DOHH2 (cell line): Measurements from ENCODE around the gene N4BP3.

Source experiments
- H3F3A ChIP-seq: fragments of 200-600 bp; sonication (generic), shearing (Covaris generic); 2 replicates; pipeline ENCODE4 v1.6.0; 2016; ENCODE audit warnings: antibody characterized with exemption, mild to moderate bottlenecking; ENCODE audit not compliant: control insufficient read depth, insufficient read depth
- H3K27ac ChIP-seq: fragments of 200-600 bp; sonication (generic); 2 replicates; pipeline ENCODE4 v1.5.1; 2014; ENCODE audit warnings: low read depth, mild to moderate bottlenecking, low read length, moderate library complexity
- H3K27me3 ChIP-seq: fragments of 200-600 bp; sonication (generic); 2 replicates; pipeline ENCODE4 v1.6.1; 2014; ENCODE audit warnings: mild to moderate bottlenecking, low read length, mixed read lengths; ENCODE audit not compliant: control insufficient read depth
- H3K36me3 ChIP-seq: fragments of 200-600 bp; sonication (generic); 2 replicates; pipeline ENCODE4 v1.6.1; 2014; ENCODE audit warnings: mild to moderate bottlenecking, low read length, moderate library complexity, mixed read lengths; ENCODE audit not compliant: control insufficient read depth
- H3K4me1 ChIP-seq: fragments of 200-600 bp; sonication (generic); 2 replicates; pipeline ENCODE4 v1.6.1; 2014; ENCODE audit warnings: mild to moderate bottlenecking, low read length, mixed read lengths; ENCODE audit not compliant: control insufficient read depth
- H3K4me2 ChIP-seq: fragments of 200-600 bp; sonication (generic); 2 replicates; pipeline ENCODE4 v1.6.0; 2014; ENCODE audit warnings: mild to moderate bottlenecking, low read length, moderate library complexity
- H3K4me3 ChIP-seq: fragments of 200-600 bp; sonication (generic); 2 replicates; pipeline ENCODE4 v1.5.1; 2014; ENCODE audit warnings: mild to moderate bottlenecking, low read length, mixed read lengths
- H3K79me2 ChIP-seq: fragments of 200-600 bp; sonication (generic); 2 replicates; pipeline ENCODE4 v1.6.1; 2014; ENCODE audit warnings: mild to moderate bottlenecking, low read length, mixed read lengths; ENCODE audit not compliant: control insufficient read depth
- H3K9me2 ChIP-seq: fragments of 200-600 bp; sonication (generic); replicated peaks from 2 replicates; pipeline ENCODE4 v1.6.1; 2014; ENCODE audit warnings: mild to moderate bottlenecking, low read length, mixed read lengths; ENCODE audit not compliant: control insufficient read depth
- H3K9me3 ChIP-seq: fragments of 200-600 bp; sonication (generic); 2 replicates; pipeline ENCODE4 v1.6.1; 2014; ENCODE audit warnings: antibody characterized with exemption, low read length, mixed read lengths; ENCODE audit not compliant: control insufficient read depth, insufficient read depth
- H4K20me1 ChIP-seq: fragments of 200-600 bp; sonication (generic); 2 replicates; pipeline ENCODE4 v1.6.0; 2014; ENCODE audit warnings: low read depth, mild to moderate bottlenecking, antibody characterized with exemption, low read length, moderate library complexity; ENCODE audit not compliant: control insufficient read depth, insufficient read depth
- EZH2phosphoT487 ChIP-seq: fragments of 200-600 bp; sonication (generic); IDR thresholded peaks from 2 replicates; pipeline ENCODE4 v1.6.1; 2017; ENCODE audit warnings: borderline replicate concordance, mild to moderate bottlenecking, antibody characterized with exemption, low read length, moderate library complexity, mixed read lengths
- TF ChIP-seq, protein P1 (sequence below): fragments of 200-600 bp; sonication (generic); IDR thresholded peaks from one replicate; pipeline ENCODE4 v1.5.1; 2014; ENCODE audit warnings: antibody characterized with exemption, mild to moderate bottlenecking, low read depth, low read length; ENCODE audit not compliant: poor library complexity, severe bottlenecking

Gene N4BP3

DNA sequence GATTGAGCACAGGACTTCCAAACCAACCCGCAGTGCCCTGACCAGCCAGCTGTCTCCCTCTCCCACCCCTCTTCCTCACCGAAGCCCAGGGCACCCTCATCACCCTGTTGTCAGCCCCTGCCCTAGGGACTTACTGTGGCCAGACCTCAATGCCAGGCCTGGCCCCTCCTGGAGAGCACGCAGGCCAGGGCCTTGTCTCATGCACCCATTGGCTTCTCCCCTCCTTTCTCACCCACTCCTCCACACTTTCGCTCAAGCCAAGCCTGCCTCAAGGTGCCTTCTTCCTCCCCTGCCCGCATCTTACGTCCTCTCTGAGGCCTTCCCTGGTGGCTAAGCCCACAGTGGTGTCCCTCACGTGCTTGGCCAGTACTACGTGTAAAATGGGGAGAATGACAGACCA is 33.3 kb upstream of the N4BP3 start:
- H3K79me2 ChIP-seq, result no peaks in the 10 kb centered on the region
- H3K4me1 ChIP-seq, result peaks cover 25% of the 10 kb centered on the region
- no peaks in the 10 kb centered on the region for H3K27me3 ChIP-seq
- no peaks in the 10 kb centered on the region for H3K9me2 ChIP-seq
- no peak overlapping the region for H3K27ac ChIP-seq
- H3K9me3 ChIP-seq, result no peaks in the 10 kb centered on the region
- no peaks in the 10 kb centered on the region for H4K20me1 ChIP-seq
- H3K4me2 ChIP-seq, result no peak overlapping the region
- H3F3A ChIP-seq, result no peaks in the 10 kb centered on the region
- TF ChIP-seq, protein P1, sequence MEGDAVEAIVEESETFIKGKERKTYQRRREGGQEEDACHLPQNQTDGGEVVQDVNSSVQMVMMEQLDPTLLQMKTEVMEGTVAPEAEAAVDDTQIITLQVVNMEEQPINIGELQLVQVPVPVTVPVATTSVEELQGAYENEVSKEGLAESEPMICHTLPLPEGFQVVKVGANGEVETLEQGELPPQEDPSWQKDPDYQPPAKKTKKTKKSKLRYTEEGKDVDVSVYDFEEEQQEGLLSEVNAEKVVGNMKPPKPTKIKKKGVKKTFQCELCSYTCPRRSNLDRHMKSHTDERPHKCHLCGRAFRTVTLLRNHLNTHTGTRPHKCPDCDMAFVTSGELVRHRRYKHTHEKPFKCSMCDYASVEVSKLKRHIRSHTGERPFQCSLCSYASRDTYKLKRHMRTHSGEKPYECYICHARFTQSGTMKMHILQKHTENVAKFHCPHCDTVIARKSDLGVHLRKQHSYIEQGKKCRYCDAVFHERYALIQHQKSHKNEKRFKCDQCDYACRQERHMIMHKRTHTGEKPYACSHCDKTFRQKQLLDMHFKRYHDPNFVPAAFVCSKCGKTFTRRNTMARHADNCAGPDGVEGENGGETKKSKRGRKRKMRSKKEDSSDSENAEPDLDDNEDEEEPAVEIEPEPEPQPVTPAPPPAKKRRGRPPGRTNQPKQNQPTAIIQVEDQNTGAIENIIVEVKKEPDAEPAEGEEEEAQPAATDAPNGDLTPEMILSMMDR, result no peak
- TF ChIP-seq EZH2phosphoT487, result no peak
- H3K36me3 ChIP-seq, result no peaks in the 10 kb centered on the region
- no peak overlapping the region for H3K4me3 ChIP-seq

DNA sequence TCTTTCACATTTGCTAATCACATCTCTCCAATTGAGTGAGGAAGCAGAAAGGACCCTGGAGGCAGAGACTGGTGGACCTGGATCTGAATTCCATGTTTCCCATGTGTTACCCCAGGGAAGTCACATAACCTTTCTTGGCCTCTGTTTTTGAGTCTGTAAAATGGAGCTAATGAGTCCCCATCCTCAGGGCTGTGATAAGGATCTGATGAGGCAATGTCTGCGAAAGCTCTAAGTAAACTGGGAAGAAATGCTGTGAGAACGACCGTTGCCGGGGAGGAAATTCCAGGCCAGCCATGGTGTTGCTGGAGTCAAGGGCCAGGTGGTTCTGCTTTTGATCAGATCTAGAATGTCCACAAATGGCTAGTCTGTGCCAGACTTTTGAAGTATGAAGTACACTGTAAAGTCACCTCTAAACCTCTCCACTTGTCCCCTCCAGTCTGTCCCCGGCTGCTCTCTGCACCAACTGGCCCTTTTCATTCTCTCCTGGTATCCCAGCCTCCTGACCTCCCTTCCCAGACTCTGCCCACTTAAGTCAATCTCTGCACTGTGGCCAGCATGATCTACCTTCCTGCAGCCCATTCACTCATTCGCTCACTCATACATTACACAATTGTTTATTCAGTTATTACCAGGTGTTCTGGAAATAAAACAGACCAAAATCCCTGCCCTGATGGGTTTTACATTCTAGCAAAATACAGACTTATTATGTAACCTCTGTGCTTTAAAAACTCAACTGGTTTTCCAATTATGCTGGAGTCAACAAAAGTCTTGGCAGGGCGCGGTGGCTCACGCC is 32.5 kb upstream of the N4BP3 start:
- Histone ChIP-seq H3F3A (no peaks in the 10 kb centered on the region), H3K9me2 (no peaks in the 10 kb centered on the region), H3K4me1 (peaks cover 18% of the 10 kb centered on the region), H4K20me1 (no peaks in the 10 kb centered on the region), H3K27me3 (no peaks in the 10 kb centered on the region), H3K4me2 (no peak overlapping the region), H3K79me2 (no peaks in the 10 kb centered on the region), H3K4me3 (no peak overlapping the region), H3K9me3 (no peaks in the 10 kb centered on the region), H3K27ac (no peak overlapping the region), H3K36me3 (no peaks in the 10 kb centered on the region)
- TF ChIP-seq, protein P1, result no peak
- no peak for TF ChIP-seq EZH2phosphoT487

DNA sequence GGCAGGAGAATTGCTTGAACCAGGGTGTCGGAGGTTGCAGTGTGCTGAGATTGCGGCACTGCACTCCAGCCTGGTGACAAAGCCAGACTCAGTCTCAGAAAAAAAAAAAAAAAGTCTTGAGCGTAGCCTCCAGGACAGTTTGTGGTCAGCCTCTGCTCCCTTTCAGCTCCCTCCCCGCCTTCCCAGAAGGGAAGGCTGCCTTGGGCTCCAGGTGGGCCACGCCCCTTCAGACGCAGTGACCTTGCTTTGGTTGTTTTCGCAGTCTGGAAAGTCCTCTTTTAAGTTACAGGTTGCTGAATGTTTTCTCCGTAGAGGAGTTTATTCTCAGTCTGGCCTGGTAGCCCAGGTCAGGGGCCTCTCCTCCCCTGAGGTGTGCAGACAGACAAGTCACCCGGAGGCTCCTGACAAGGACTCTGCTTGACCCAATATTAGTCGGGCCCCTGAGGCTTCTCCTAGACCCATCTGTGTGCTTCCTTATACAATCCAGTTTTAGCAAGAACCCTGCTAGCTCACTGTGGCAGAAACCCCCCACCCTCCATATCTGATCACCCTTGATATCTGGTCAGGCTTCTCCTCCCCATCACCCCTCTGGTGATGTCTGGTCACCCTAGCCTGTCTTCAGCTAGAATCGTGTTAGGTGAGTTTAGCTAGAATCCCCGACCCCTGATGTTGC is 31.6 kb upstream of the N4BP3 start:
- H3K9me3 ChIP-seq, result no peaks in the 10 kb centered on the region
- H4K20me1 ChIP-seq, result no peaks in the 10 kb centered on the region
- H3F3A ChIP-seq, result no peaks in the 10 kb centered on the region
- TF ChIP-seq, protein P1, result no peak
- no peak for TF ChIP-seq EZH2phosphoT487
- H3K4me1 ChIP-seq, result peaks cover 9% of the 10 kb centered on the region
- no peaks in the 10 kb centered on the region for H3K27me3 ChIP-seq
- no peaks in the 10 kb centered on the region for H3K36me3 ChIP-seq
- no peak overlapping the region for H3K4me3 ChIP-seq
- H3K79me2 ChIP-seq, result no peaks in the 10 kb centered on the region
- H3K9me2 ChIP-seq, result no peaks in the 10 kb centered on the region
- H3K27ac ChIP-seq, result no peak overlapping the region
- H3K4me2 ChIP-seq, result no peak overlapping the region
